Neural cell (in vitro differentiated cells): ENCODE data around the gene PPOX. TPM values are rescaled to one million over a fixed set of nuclear protein-coding genes. Genes with fewer than 3 reads are reported as not detected.

Experiments used
- H2AFZ ChIP-seq: fragments of 200-600, 300-800 bp; sonication (generic), shearing (Covaris generic); 2 replicates; pipeline ENCODE4 v1.6.0; 2014; ENCODE audit warnings: low read depth, mild to moderate bottlenecking, antibody characterized with exemption, low read length, moderate library complexity
- H3F3A ChIP-seq: fragments of 200-600 bp; shearing (Covaris generic); 2 replicates; pipeline ENCODE4 v1.6.1; 2016; ENCODE audit warnings: mild to moderate bottlenecking, moderate library complexity, mixed read lengths, antibody characterized with exemption, low read length; ENCODE audit not compliant: insufficient read depth, poor library complexity, severe bottlenecking
- H3K27ac ChIP-seq: fragments of 200-600, 300-800 bp; sonication (generic), shearing (Covaris generic); 2 replicates; pipeline ENCODE4 v1.5.1; 2014; ENCODE audit warnings: mild to moderate bottlenecking, low read length, moderate library complexity
- H3K27me3 ChIP-seq: fragments of 300-800, 200-600 bp; sonication (generic), shearing (Covaris generic); 2 replicates; pipeline ENCODE4 v1.6.0; 2014; ENCODE audit warnings: mild to moderate bottlenecking, low read depth, low read length, moderate library complexity; ENCODE audit not compliant: insufficient read depth
- H3K36me3 ChIP-seq: fragments of 300-800, 200-600 bp; sonication (generic), shearing (Covaris generic); 2 replicates; pipeline ENCODE4 v1.5.1; 2014; ENCODE audit warnings: mild to moderate bottlenecking, antibody characterized with exemption, low read length, moderate library complexity; ENCODE audit not compliant: insufficient read depth
- H3K4me2 ChIP-seq: fragments of 300-800, 200-600 bp; sonication (generic), shearing (Covaris generic); 2 replicates; pipeline ENCODE4 v1.6.0; 2014; ENCODE audit warnings: mild to moderate bottlenecking, low read length
- H3K4me3 ChIP-seq: fragments of 300-800, 200-600 bp; sonication (generic), shearing (Covaris generic); 2 replicates; pipeline ENCODE4 v1.5.1; 2014; ENCODE audit warnings: mild to moderate bottlenecking, low read length, moderate library complexity
- H3K79me2 ChIP-seq: fragments of 200-600 bp; shearing (Covaris generic); replicated peaks from 2 replicates; pipeline ENCODE4 v1.6.0; 2014; ENCODE audit warnings: mild to moderate bottlenecking, low read length, moderate library complexity; ENCODE audit not compliant: insufficient read depth
- H3K9ac ChIP-seq: fragments of 300-800, 200-600 bp; sonication (generic), shearing (Covaris generic); 2 replicates; pipeline ENCODE4 v1.6.1; 2016; ENCODE audit warnings: mild to moderate bottlenecking, low read length, mixed read lengths
- H3K9me2 ChIP-seq: fragments of 200-600 bp; shearing (Covaris generic); 2 replicates; pipeline ENCODE4 v1.6.1; 2016; ENCODE audit warnings: mild to moderate bottlenecking, low read length, mixed read lengths; ENCODE audit not compliant: insufficient read depth
- H3K9me3 ChIP-seq: fragments of 200-600, 300-800 bp; sonication (generic), shearing (Covaris generic); 2 replicates; pipeline ENCODE4 v1.6.1; 2016; ENCODE audit warnings: mild to moderate bottlenecking, mixed run types, low read length, moderate library complexity, mixed read lengths
- H4K20me1 ChIP-seq: fragments of 200-600 bp; shearing (Covaris generic); 2 replicates; pipeline ENCODE4 v1.6.1; 2016; ENCODE audit warnings: mild to moderate bottlenecking, mixed run types; ENCODE audit not compliant: insufficient read depth
- CTCF ChIP-seq: fragments of 450-650 bp; IDR thresholded peaks from 2 replicates; pipeline ENCODE4 v1.5.1; 2014; ENCODE audit warnings: antibody characterized with exemption, mild to moderate bottlenecking, moderate library complexity; ENCODE audit not compliant: poor library complexity, severe bottlenecking
- EP300 ChIP-seq: fragments of 450-650 bp; conservative IDR thresholded peaks from 2 replicates; pipeline ENCODE4 v1.6.1; 2014; ENCODE audit warnings: antibody characterized with exemption, mild to moderate bottlenecking, moderate library complexity; ENCODE audit not compliant: poor library complexity, severe bottlenecking
- EZH2 ChIP-seq: fragments of 200-600, 300-800 bp; shearing (Covaris generic), sonication (generic); IDR thresholded peaks from 2 replicates; pipeline ENCODE4 v1.6.1; 2014; ENCODE audit warnings: antibody characterized with exemption, low read length, borderline replicate concordance, mild to moderate bottlenecking; ENCODE audit not compliant: insufficient read depth, poor library complexity, severe bottlenecking
- MXI1 ChIP-seq: fragments of 450-650 bp; conservative IDR thresholded peaks from 2 replicates; pipeline ENCODE4 v1.6.1; 2014; ENCODE audit warnings: antibody characterized with exemption, mild to moderate bottlenecking; ENCODE audit not compliant: poor library complexity, severe bottlenecking
- POLR2AphosphoS5 ChIP-seq: IDR thresholded peaks from 2 replicates; pipeline ENCODE4 v1.6.1; 2012
- RAD21 ChIP-seq: fragments of 450-650 bp; conservative IDR thresholded peaks from 2 replicates; pipeline ENCODE4 v1.6.1; 2014; ENCODE audit warnings: antibody characterized with exemption, mild to moderate bottlenecking, moderate library complexity
- REST ChIP-seq: IDR thresholded peaks from 2 replicates; pipeline ENCODE4 v1.6.1; 2012; ENCODE audit warnings: borderline replicate concordance
- SMC3 ChIP-seq: fragments of 450-650 bp; conservative IDR thresholded peaks from 2 replicates; pipeline ENCODE4 v1.6.1; 2014; ENCODE audit warnings: antibody characterized with exemption, mild to moderate bottlenecking, moderate library complexity; ENCODE audit not compliant: poor library complexity
- TAF1 ChIP-seq: IDR thresholded peaks from 2 replicates; pipeline ENCODE4 v1.6.1; 2012; ENCODE audit warnings: low read depth
- polyA plus RNA-seq: library from polyadenylated mRNA; depleted of rRNA; stranded (reverse); fragments of >200 nt; gene quantifications from 2 replicates; pipeline ENCODE4 v1.2.3, GENCODE V29; 2014

PPOX gene
- polyA plus RNA-seq, 1 donor from 2014 or later, result 93.9 TPM

GRCh38 chr1:161217831-161218230 lies 51.6 kb downstream of the PPOX start:
- Histone ChIP-seq H2AFZ (no peak overlapping the region), H3K36me3 (peaks cover 9% of the 10 kb centered on the region), H3K9me2 (no peaks in the 10 kb centered on the region), H3K27ac (no peak overlapping the region), H4K20me1 (no peaks in the 10 kb centered on the region), H3K27me3 (no peaks in the 10 kb centered on the region), H3K9ac (no peak overlapping the region), H3F3A (no peaks in the 10 kb centered on the region), H3K79me2 (no peaks in the 10 kb centered on the region), H3K9me3 (no peaks in the 10 kb centered on the region), H3K4me3 (no peak overlapping the region), H3K4me2 (no peak overlapping the region)
- no peak for TF ChIP-seq TAF1
- no peak for TF ChIP-seq POLR2AphosphoS5
- TF ChIP-seq REST, result no peak
- TF ChIP-seq EP300, result no peak
- TF ChIP-seq SMC3, result no peak
- TF ChIP-seq MXI1, result no peak
- TF ChIP-seq CTCF, result no peak
- TF ChIP-seq EZH2, result no peak
- TF ChIP-seq RAD21, result no peak

GRCh38 chr1:161218301-161219077 lies 52.3 kb downstream of the PPOX start:
- Histone ChIP-seq H3K27ac (no peak overlapping the region), H3K9me2 (no peaks in the 10 kb centered on the region), H3K4me3 (no peak overlapping the region), H3F3A (no peaks in the 10 kb centered on the region), H4K20me1 (no peaks in the 10 kb centered on the region), H3K9ac (no peak overlapping the region), H2AFZ (no peak overlapping the region), H3K9me3 (no peaks in the 10 kb centered on the region), H3K36me3 (peaks cover 5% of the 10 kb centered on the region), H3K27me3 (no peaks in the 10 kb centered on the region), H3K4me2 (no peak overlapping the region), H3K79me2 (no peaks in the 10 kb centered on the region)
- no peak for TF ChIP-seq TAF1
- no peak for TF ChIP-seq EP300
- TF ChIP-seq MXI1, result no peak
- no peak for TF ChIP-seq POLR2AphosphoS5
